DND-41 (cell line): Measurements from ENCODE around the gene BTNL3.

Experiments
- ATAC-seq: fragments of 200-7000 bp; cut with Tn5 transposase; 3 replicates; pipeline ENCODE4 v1.9.1; 2021; ENCODE audit warnings: low read depth; ENCODE audit not compliant: insufficient read depth
- DNase-seq: peaks from one replicate; pipeline ENCODE4 v3.0.0-alpha.2; 2020
- H2AFZ ChIP-seq: 2 replicates; pipeline ENCODE4 v1.6.0; 2012; ENCODE audit warnings: low read depth, low read length
- H3K27ac ChIP-seq: 2 replicates; pipeline ENCODE4 v1.5.1; 2012; ENCODE audit warnings: low read length, inconsistent platforms
- H3K27me3 ChIP-seq: fragments of 200-600 bp; sonication (generic); 2 replicates; pipeline ENCODE4 v1.6.0; 2012; ENCODE audit warnings: low read length, mild to moderate bottlenecking, inconsistent platforms; ENCODE audit not compliant: insufficient read depth, poor library complexity
- H3K36me3 ChIP-seq: 2 replicates; pipeline ENCODE4 v1.5.1; 2012; ENCODE audit warnings: low read length, inconsistent platforms; ENCODE audit not compliant: insufficient read depth
- H3K4me1 ChIP-seq: 2 replicates; pipeline ENCODE4 v1.5.1; 2012; ENCODE audit warnings: mild to moderate bottlenecking, low read length; ENCODE audit not compliant: insufficient read depth
- H3K4me2 ChIP-seq: 2 replicates; pipeline ENCODE4 v1.6.0; 2012; ENCODE audit warnings: mild to moderate bottlenecking, moderate library complexity, low read length, inconsistent platforms; ENCODE audit not compliant: insufficient read depth
- H3K4me3 ChIP-seq, 2 experiments: fragments of 200-600 bp in 1 of 2; shearing (Covaris generic) in 1 of 2; 2 replicates each; pipeline ENCODE4 v1.5.1; 2012 to 2016; ENCODE audit warnings: inconsistent platforms in 2 of 2, low read length in 2 of 2, mild to moderate bottlenecking in 2 of 2, low read depth in 1 of 2, moderate library complexity in 1 of 2
- H3K79me2 ChIP-seq: 2 replicates; pipeline ENCODE4 v1.6.0; 2012; ENCODE audit warnings: low read length, inconsistent platforms; ENCODE audit not compliant: insufficient read depth
- H3K9ac ChIP-seq: 2 replicates; pipeline ENCODE4 v1.6.0; 2012; ENCODE audit warnings: low read depth, mild to moderate bottlenecking, inconsistent platforms, low read length, moderate library complexity
- H3K9me3 ChIP-seq: 2 replicates; pipeline ENCODE4 v1.5.1; 2012; ENCODE audit warnings: low read length, moderate library complexity, mild to moderate bottlenecking, inconsistent platforms; ENCODE audit not compliant: insufficient read depth, severe bottlenecking
- H4K20me1 ChIP-seq: 2 replicates; pipeline ENCODE4 v1.6.0; 2012; ENCODE audit warnings: low read length; ENCODE audit not compliant: insufficient read depth
- CTCF ChIP-seq: IDR thresholded peaks from 2 replicates; pipeline ENCODE4 v1.5.1; 2012; ENCODE audit warnings: borderline replicate concordance, low read length, moderate library complexity, mild to moderate bottlenecking; ENCODE audit not compliant: poor library complexity, severe bottlenecking; ENCODE audit errors: extremely low read depth
- EZH2 ChIP-seq: IDR thresholded peaks from 3 replicates; pipeline ENCODE4 v1.6.1; 2012; ENCODE audit warnings: borderline replicate concordance, low read depth, mild to moderate bottlenecking, moderate library complexity, low read length, inconsistent platforms; ENCODE audit not compliant: severe bottlenecking

The BTNL3 gene

GRCh38 chr5:181042036-181042713 is 53.5 kb downstream of the BTNL3 start:
- Histone ChIP-seq H3K4me3 (no peak overlapping the region), H3K36me3 (no peaks in the 10 kb centered on the region), H3K9ac (no peak overlapping the region), H3K4me1 (no peaks in the 10 kb centered on the region), H3K79me2 (no peaks in the 10 kb centered on the region), H3K9me3 (no peaks in the 10 kb centered on the region), H4K20me1 (no peaks in the 10 kb centered on the region), H3K27ac (no peak overlapping the region), H3K4me2 (no peak overlapping the region), H3K27me3 (peaks cover 25% of the 10 kb centered on the region), H2AFZ (no peak overlapping the region)
- no peak for TF ChIP-seq EZH2
- no peak for TF ChIP-seq CTCF
- no peak for ATAC-seq
- DNase-seq, result no peak

- DNase-seq, result no peak
- no peak for ATAC-seq
- Histone ChIP-seq H4K20me1 (no peaks in the 10 kb centered on the region), H3K36me3 (no peaks in the 10 kb centered on the region), H3K79me2 (no peaks in the 10 kb centered on the region), H2AFZ (no peak overlapping the region), H3K4me1 (no peaks in the 10 kb centered on the region), H3K4me2 (no peak overlapping the region), H3K9ac (no peak overlapping the region), H3K27me3 (peaks cover 25% of the 10 kb centered on the region), H3K27ac (no peak overlapping the region), H3K4me3 (no peak overlapping the region), H3K9me3 (no peaks in the 10 kb centered on the region)
- TF ChIP-seq EZH2, result no peak
- TF ChIP-seq CTCF, result no peak
Observed at GRCh38 chr5:181042722-181043121, 54.1 kb downstream of the BTNL3 start.

- Histone ChIP-seq H3K9ac (no peak overlapping the region), H2AFZ (no peak overlapping the region), H3K36me3 (no peaks in the 10 kb centered on the region), H3K27me3 (peaks cover 29% of the 10 kb centered on the region), H3K4me1 (no peaks in the 10 kb centered on the region), H3K9me3 (no peaks in the 10 kb centered on the region), H3K4me3 (no peak overlapping the region), H3K27ac (no peak overlapping the region), H3K4me2 (no peak overlapping the region), H4K20me1 (no peaks in the 10 kb centered on the region), H3K79me2 (no peaks in the 10 kb centered on the region)
- DNase-seq (no peak), ATAC-seq (no peak)
- TF ChIP-seq EZH2, result no peak
- no peak for TF ChIP-seq CTCF
Observed at GRCh38 chr5:181043285-181044092, 54.8 kb downstream of the BTNL3 start.
